MM.1S (cell line): ENCODE results near the gene NFATC2.

Experiments
- CTCF ChIP-seq: fragments of 300-600 bp; sonication (generic); IDR thresholded peaks from 2 replicates; pipeline ENCODE4 v1.5.1; 2016; ENCODE audit warnings: antibody characterized with exemption, low read length, mixed read lengths
- EZH2 ChIP-seq: fragments of 300-600 bp; sonication (generic); optimal IDR thresholded peaks from 2 replicates; pipeline ENCODE3; 2017; ENCODE audit warnings: low read depth, mild to moderate bottlenecking, antibody characterized with exemption, low read length, mixed read lengths

- TF ChIP-seq CTCF (no peak), EZH2 (no peak)
These were observed 187.7 kb downstream of the NFATC2 start for GRCh38 chr20:51354769-51355319.
